SK-N-MC (cell line): ENCODE results near the gene MOB1B.

Experiments
- DNase-seq: peaks from one replicate; pipeline ENCODE4 v3.0.0-alpha.2; 2011; ENCODE audit warnings: low read depth, low spot score
- H3K27ac ChIP-seq: fragments of 200-600 bp; sonication (generic); 2 replicates; pipeline ENCODE4 v1.5.1; 2016; ENCODE audit warnings: mixed run types
- H3K36me3 ChIP-seq: fragments of 200-600 bp; sonication (generic); 2 replicates; pipeline ENCODE4 v1.6.1; 2017; ENCODE audit warnings: antibody characterized with exemption, low read length, mixed read lengths; ENCODE audit not compliant: insufficient read depth
- H3K4me3 ChIP-seq: fragments of 200-600 bp; sonication (generic); 2 replicates; pipeline ENCODE4 v1.5.1; 2016
- H3K9ac ChIP-seq: fragments of 200-600 bp; sonication (generic); 2 replicates; pipeline ENCODE4 v1.8.0; 2017; ENCODE audit warnings: mixed run types, mixed read lengths; ENCODE audit not compliant: insufficient read length
- H3K9me3 ChIP-seq: fragments of 200-600 bp; sonication (generic); 2 replicates; pipeline ENCODE4 v1.6.1; 2017; ENCODE audit warnings: low read depth, mild to moderate bottlenecking, antibody characterized with exemption, low read length, moderate library complexity, mixed read lengths
- EZH2 ChIP-seq: fragments of 200-600 bp; sonication (generic); IDR thresholded peaks from one replicate; pipeline ENCODE4 v1.6.1; 2017; ENCODE audit warnings: antibody characterized with exemption
- FOXP2 ChIP-seq: optimal IDR thresholded peaks from 2 replicates; pipeline ENCODE3; 2011; ENCODE audit warnings: mild to moderate bottlenecking, moderate library complexity; ENCODE audit not compliant: insufficient read depth; ENCODE audit errors: extremely low read length, control extremely low read depth
- POLR2AphosphoS5 ChIP-seq: IDR thresholded peaks from 2 replicates; pipeline ENCODE4 v1.6.1; 2012; ENCODE audit warnings: mild to moderate bottlenecking, low read depth, low read length, borderline replicate concordance

Gene MOB1B

DNA sequence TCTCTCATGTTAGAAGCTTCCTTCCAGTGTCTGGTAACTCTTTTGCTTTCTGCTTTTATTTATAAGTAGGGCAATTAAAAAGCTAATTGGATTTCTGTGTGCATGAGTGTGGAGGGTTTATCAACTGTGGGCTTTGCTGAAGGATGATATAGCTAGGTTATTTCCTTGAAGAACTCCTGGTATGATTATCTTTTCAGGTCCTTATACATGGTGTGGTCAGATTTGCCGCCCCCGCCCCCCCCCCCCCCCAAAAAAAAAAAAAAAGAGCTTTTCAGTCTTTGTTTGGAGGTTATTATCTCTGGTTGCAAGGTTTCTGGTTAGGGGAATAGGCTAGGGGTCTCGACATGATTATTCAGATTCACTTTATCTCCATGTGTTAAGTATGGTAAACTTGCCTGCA, 35.9 kb downstream of the MOB1B start:
- no peak overlapping the region for H3K9ac ChIP-seq
- H3K4me3 ChIP-seq, result no peak overlapping the region
- TF ChIP-seq POLR2AphosphoS5 (no peak), EZH2 (no peak), FOXP2 (no peak)
- no peak overlapping the region for H3K27ac ChIP-seq
- H3K9me3 ChIP-seq, result no peaks in the 10 kb centered on the region
- peaks cover 5% of the 10 kb centered on the region for H3K36me3 ChIP-seq
- no peak for DNase-seq

DNA sequence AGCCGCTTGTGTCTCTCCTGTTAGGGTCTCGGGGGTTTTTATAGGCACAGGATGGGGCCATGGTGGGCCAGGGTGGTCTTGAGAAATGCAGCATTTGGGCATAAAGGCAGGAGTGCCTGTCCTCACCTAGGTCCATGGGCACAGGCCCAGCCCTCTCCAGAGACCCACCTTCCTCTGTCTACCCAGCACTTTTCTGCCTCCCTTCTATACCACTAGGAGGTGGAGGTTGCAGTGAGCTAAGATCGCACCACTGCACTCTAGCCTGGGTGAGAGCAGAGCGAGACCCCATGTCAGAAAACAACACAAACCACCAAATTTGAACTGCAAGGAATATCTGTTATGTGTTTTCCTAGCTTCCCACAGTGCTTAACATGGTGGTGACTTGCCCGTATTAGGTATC, 38.0 kb downstream of the MOB1B start:
- Histone ChIP-seq H3K4me3 (no peak overlapping the region), H3K9ac (no peak overlapping the region), H3K9me3 (no peaks in the 10 kb centered on the region), H3K36me3 (peaks cover 8% of the 10 kb centered on the region), H3K27ac (no peak overlapping the region)
- no peak for DNase-seq
- no peak for TF ChIP-seq POLR2AphosphoS5
- no peak for TF ChIP-seq EZH2
- TF ChIP-seq FOXP2, result no peak

- H3K27ac ChIP-seq, result no peak overlapping the region
- TF ChIP-seq EZH2, result no peak
- no peak for TF ChIP-seq FOXP2
- TF ChIP-seq POLR2AphosphoS5, result no peak
- peaks cover 5% of the 10 kb centered on the region; the same call in 1 of the 2 replicates for H3K36me3 ChIP-seq
- no peak overlapping the region for H3K4me3 ChIP-seq
- no peak for DNase-seq
- no peak overlapping the region for H3K9ac ChIP-seq
- no peaks in the 10 kb centered on the region for H3K9me3 ChIP-seq
These were observed 40.9 kb downstream of the MOB1B start for GRCh38 chr4:70943114-70943513.

DNA sequence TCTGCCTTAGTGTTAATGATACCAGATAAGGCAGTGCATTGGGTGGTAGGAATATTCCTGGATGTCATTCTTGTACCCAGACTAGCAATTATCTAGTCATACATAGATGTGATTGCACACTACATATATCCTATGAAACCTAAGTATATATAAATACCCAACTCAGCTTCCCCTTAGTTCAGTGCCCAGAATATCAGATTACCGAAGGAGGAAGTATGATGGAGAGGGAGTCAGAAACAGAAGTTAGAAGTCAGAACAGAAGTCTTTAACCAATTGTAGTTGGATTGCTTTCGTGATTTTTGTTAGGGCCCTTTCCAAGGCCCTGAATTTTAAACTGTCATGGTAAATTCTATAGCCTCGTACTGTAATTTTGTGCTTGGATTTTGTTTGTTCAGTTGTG, 42.9 kb downstream of the MOB1B start:
- no peak overlapping the region for H3K27ac ChIP-seq
- TF ChIP-seq POLR2AphosphoS5 (no peak), EZH2 (no peak), FOXP2 (no peak)
- H3K9me3 ChIP-seq, result no peaks in the 10 kb centered on the region
- no peak overlapping the region for H3K9ac ChIP-seq
- H3K36me3 ChIP-seq, result peaks cover 5% of the 10 kb centered on the region; the same call in 1 of the 2 replicates
- H3K4me3 ChIP-seq, result no peak overlapping the region
- no peak for DNase-seq

DNA sequence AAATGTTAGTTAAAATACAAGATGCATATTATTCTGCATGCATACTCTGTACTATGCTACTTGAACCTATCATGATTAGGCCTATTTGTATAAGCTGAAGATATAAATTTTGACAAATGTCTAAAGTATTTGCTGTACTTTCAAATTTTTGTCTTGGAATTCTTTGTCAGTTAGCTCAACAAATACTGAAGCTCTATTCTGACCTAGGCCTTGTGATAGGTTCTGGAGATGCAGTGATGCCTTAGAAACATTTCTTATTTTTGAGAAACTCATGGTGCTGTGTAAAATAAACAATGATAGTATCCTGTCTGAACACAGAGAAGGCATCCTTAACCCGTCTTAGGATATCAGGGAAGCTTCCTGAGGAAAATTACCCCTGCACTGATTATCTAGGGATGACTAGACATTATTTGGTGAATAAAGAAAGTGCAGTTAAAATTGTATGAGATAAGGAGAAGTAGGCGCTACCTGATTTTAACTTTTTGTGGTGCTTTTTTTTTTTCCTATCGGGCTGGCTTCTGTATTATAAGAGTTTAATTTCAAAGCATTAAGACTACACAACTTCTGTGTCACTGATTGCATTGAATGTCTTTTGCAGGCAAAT, 43.4 kb downstream of the MOB1B start:
- Histone ChIP-seq H3K27ac (no peak overlapping the region), H3K36me3 (0 out of 2 replicates have a peak, but pooled peaks cover 5% of the 10 kb centered on the region), H3K9me3 (no peaks in the 10 kb centered on the region), H3K4me3 (no peak overlapping the region), H3K9ac (no peak overlapping the region)
- no peak for DNase-seq
- TF ChIP-seq POLR2AphosphoS5, result no peak
- no peak for TF ChIP-seq FOXP2
- no peak for TF ChIP-seq EZH2

- no peaks in the 10 kb centered on the region for H3K9me3 ChIP-seq
- no peak for DNase-seq
- no peak overlapping the region for H3K27ac ChIP-seq
- TF ChIP-seq POLR2AphosphoS5, result no peak
- TF ChIP-seq FOXP2, result no peak
- no peak for TF ChIP-seq EZH2
- no peak overlapping the region for H3K4me3 ChIP-seq
- H3K9ac ChIP-seq, result no peak overlapping the region
- H3K36me3 ChIP-seq, result 0 out of 2 replicates have a peak, but pooled peaks cover 5% of the 10 kb centered on the region
These were observed 44.8 kb downstream of the MOB1B start for GRCh38 chr4:70946939-70947338.

- Histone ChIP-seq H3K27ac (no peak overlapping the region), H3K36me3 (0 out of 2 replicates have a peak, but pooled peaks cover 5% of the 10 kb centered on the region), H3K9ac (no peak overlapping the region), H3K4me3 (no peak overlapping the region), H3K9me3 (no peaks in the 10 kb centered on the region)
- DNase-seq, result no peak
- TF ChIP-seq EZH2 (no peak), FOXP2 (no peak), POLR2AphosphoS5 (no peak)
These were observed 46.6 kb downstream of the MOB1B start for GRCh38 chr4:70948665-70949260.

DNA sequence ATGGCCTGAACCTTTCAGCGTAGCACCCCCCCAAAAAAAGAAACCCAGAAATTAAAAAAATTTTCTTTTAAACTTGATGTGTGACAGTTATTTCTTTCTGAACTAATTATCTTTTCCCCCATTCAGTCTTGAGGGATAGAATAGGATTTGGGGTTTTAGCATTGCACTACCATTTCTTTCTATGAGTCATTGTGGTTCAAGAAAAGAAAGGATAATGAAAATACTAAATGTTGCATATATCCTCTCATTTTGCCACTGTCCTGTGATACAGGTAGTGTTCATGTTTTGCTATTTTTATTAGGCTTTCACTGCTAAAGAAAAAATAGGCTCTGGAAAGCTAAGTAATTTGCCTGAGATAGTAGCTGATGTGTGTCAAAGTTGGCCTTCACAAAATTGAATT, 51.9 kb downstream of the MOB1B start:
- Histone ChIP-seq H3K27ac (no peak overlapping the region), H3K4me3 (no peak overlapping the region), H3K9me3 (no peaks in the 10 kb centered on the region), H3K36me3 (peaks cover 4% of the 10 kb centered on the region; the same call in 1 of the 2 replicates), H3K9ac (no peak overlapping the region)
- no peak for DNase-seq
- TF ChIP-seq FOXP2 (no peak), POLR2AphosphoS5 (no peak), EZH2 (no peak)
